ENCODE data around the gene NDUFAF5.

- TF ChIP-seq CTCF (IDR thresholded peaks at IDR 0.05; ENCODE audit: low read depth, low read length) (no peak), MYC (IDR thresholded peaks at IDR 0.05; ENCODE audit: low read depth, low read length) (no peak)
Observed at GRCh38 chr20:13817342-13817741, 32.5 kb downstream of the NDUFAF5 start.

All from NB4 (cell line).